22Rv1 (cell line): ENCODE measurements around the gene IPCEF1.

Experiments used
- CTCF ChIP-seq: fragments of 450-650 bp; IDR thresholded peaks from 2 replicates; pipeline ENCODE4 v1.5.1; 2017; ENCODE audit warnings: mild to moderate bottlenecking
- ZFX ChIP-seq: fragments of 450-650 bp; IDR thresholded peaks from 2 replicates; pipeline ENCODE4 v1.6.1; 2017; ENCODE audit warnings: antibody characterized with exemption, borderline replicate concordance

- TF ChIP-seq CTCF (no peak), ZFX (no peak)
Measured at GRCh38 chr6:154251116-154251515, 105.5 kb downstream of the IPCEF1 start.
